GM12878 (cell line): ENCODE results near the gene PHF20. TPM values are rescaled to one million over a fixed set of nuclear protein-coding genes. Genes with fewer than 3 reads are reported as not detected.

Experiments
- ATAC-seq: fragments of 200-7000 bp; cut with Tn5 transposase; 3 replicates; pipeline ENCODE4 v1.9.1; 2020; ENCODE audit warnings: mild to moderate bottlenecking, moderate library complexity
- BruUV-seq: library from RNA; stranded (reverse); fragments of 400-500 nt; replicated peaks from 2 replicates; lab custom pipeline; 2021; lab: Mats Ljungman, UMichigan
- CTCF ChIA-PET: fragments of 300-600 bp; sonication (Branson Sonifier 250); formaldehyde crosslinking; extraction: SDS; loops from one replicate; lab custom pipeline; 2021; ENCODE audit warnings: inconsistent platforms; lab: Yijun Ruan, JAX
- POLR2A ChIA-PET: fragments of 350-600 bp; formaldehyde crosslinking; extraction: SDS; loops from one replicate; lab custom pipeline; 2021; ENCODE audit warnings: inconsistent platforms; lab: Charles Lee
- RAD21 ChIA-PET: fragments of 300-600 bp; sonication (Branson Sonifier 250); formaldehyde crosslinking; loops from one replicate; lab custom pipeline; 2023; ENCODE audit warnings: antibody characterized with exemption; ENCODE audit not compliant: unreplicated experiment; lab: Charles Lee
- SMC1A ChIA-PET: fragments of 300-600 bp; sonication (Branson Sonifier 250); formaldehyde crosslinking; loops from one replicate; lab custom pipeline; 2023; ENCODE audit not compliant: unreplicated experiment, uncharacterized antibody; lab: Charles Lee
- DNase-seq: peaks from one replicate; pipeline ENCODE4 v3.0.0-alpha.2; 2011; ENCODE audit warnings: low read depth, low spot score
- FAIRE-seq: peaks from 3 replicates; lab custom pipeline; 2011; peaks lifted over from hg19 to GRCh38; lab: Jason Lieb, UNC
- H2AFZ ChIP-seq: 2 replicates; pipeline ENCODE4 v1.6.0; 2011; ENCODE audit warnings: low read depth, low read length, control low read depth; ENCODE audit not compliant: control insufficient read depth
- H3K27ac ChIP-seq: 2 replicates; pipeline ENCODE4 v1.5.1; 2011; ENCODE audit warnings: control low read depth; ENCODE audit not compliant: control insufficient read depth, insufficient read depth
- H3K27me3 ChIP-seq, 2 experiments: replicated peaks in 1 of 2; 2 replicates each; pipeline versions ENCODE4 v1.6.0 to v1.6.1; 2011; ENCODE audit warnings: low read length in 1 of 2; ENCODE audit not compliant: control insufficient read depth in 2 of 2, insufficient read depth in 2 of 2
- H3K36me3 ChIP-seq, 2 experiments: 2 replicates each; pipeline ENCODE4 v1.5.1; 2011; ENCODE audit warnings: low read length in 1 of 2; ENCODE audit not compliant: control insufficient read depth in 2 of 2, insufficient read depth in 2 of 2
- H3K4me1 ChIP-seq: 2 replicates; pipeline ENCODE4 v1.6.1; 2011; ENCODE audit warnings: mild to moderate bottlenecking, low read length, moderate library complexity, mixed read lengths; ENCODE audit not compliant: control insufficient read depth, insufficient read depth
- H3K4me2 ChIP-seq: 2 replicates; pipeline ENCODE4 v1.6.0; 2011; ENCODE audit warnings: control low read depth; ENCODE audit not compliant: control insufficient read depth, insufficient read depth
- H3K4me3 ChIP-seq: fragments of 200-600 bp; sonication (generic); 2 replicates; pipeline ENCODE4 v1.5.1; 2016
- H3K79me2 ChIP-seq: 2 replicates; pipeline ENCODE4 v1.6.0; 2011; ENCODE audit warnings: low read length; ENCODE audit not compliant: control insufficient read depth, insufficient read depth
- H3K9ac ChIP-seq: 2 replicates; pipeline ENCODE4 v1.8.0; 2011; ENCODE audit warnings: low read length, control low read depth, mixed read lengths; ENCODE audit not compliant: control insufficient read depth, insufficient read depth
- H3K9me3 ChIP-seq: replicated peaks from 3 replicates; pipeline ENCODE4 v1.5.1; 2011; ENCODE audit warnings: mild to moderate bottlenecking, low read length; ENCODE audit not compliant: control insufficient read depth, insufficient read depth
- H4K20me1 ChIP-seq: 2 replicates; pipeline ENCODE4 v1.6.0; 2011; ENCODE audit not compliant: control insufficient read depth, insufficient read depth
- BRCA1 ChIP-seq: IDR thresholded peaks from 2 replicates; pipeline ENCODE4 v1.6.1; 2011; ENCODE audit warnings: low read depth, low read length, improper control_type of control experiment
- CBX3 ChIP-seq: fragments of 200-600 bp; sonication (generic); IDR thresholded peaks from 2 replicates; pipeline ENCODE4 v1.6.1; 2016; ENCODE audit warnings: low read depth, borderline replicate concordance
- ESRRA ChIP-seq: IDR thresholded peaks from 2 replicates; pipeline ENCODE4 v1.6.1; 2012; ENCODE audit warnings: mild to moderate bottlenecking, low read length, improper control_type of control experiment
- JUNB ChIP-seq: IDR thresholded peaks from 2 replicates; pipeline ENCODE4 v1.6.1; 2016; ENCODE audit warnings: antibody characterized with exemption, mild to moderate bottlenecking
- MXI1 ChIP-seq: fragments of 150-350 bp; IDR thresholded peaks from 2 replicates; pipeline ENCODE4 v1.6.1; 2011; ENCODE audit warnings: low read depth, mild to moderate bottlenecking, inconsistent platforms, low read length, improper control_type of control experiment
- NFYA ChIP-seq: IDR thresholded peaks from 2 replicates; pipeline ENCODE4 v1.6.1; 2011; ENCODE audit warnings: low read depth, mild to moderate bottlenecking, low read length, improper control_type of control experiment, borderline replicate concordance
- PBX3 ChIP-seq: IDR thresholded peaks from 2 replicates; pipeline ENCODE4 v1.6.1; 2011; ENCODE audit warnings: mild to moderate bottlenecking, low read depth, low read length, moderate library complexity; ENCODE audit not compliant: insufficient replicate concordance
- SMARCA5 ChIP-seq: fragments of 450-650 bp; IDR thresholded peaks from 2 replicates; pipeline ENCODE4 v1.6.1; 2017; ENCODE audit warnings: mild to moderate bottlenecking
- SREBF1 ChIP-seq: IDR thresholded peaks from 2 replicates; pipeline ENCODE4 v1.6.1; 2012; ENCODE audit warnings: mild to moderate bottlenecking, low read length
- YY1 ChIP-seq: IDR thresholded peaks from 2 replicates; pipeline ENCODE4 v1.6.1; 2011; ENCODE audit warnings: low read depth, mild to moderate bottlenecking, low read length
- ZBTB4 ChIP-seq: fragments of 450-650 bp; formaldehyde crosslinking; IDR thresholded peaks from 2 replicates; pipeline ENCODE4 v1.4.0; 2022; ENCODE audit warnings: mild to moderate bottlenecking, moderate library complexity
- WGBS: methylation state at CpG from one replicate; pipeline ENCODE4 v1.1.6; 2016; ENCODE audit warnings: low lambda C conversion rate; ENCODE audit not compliant: insufficient replicate concordance, insufficient coverage; ENCODE audit errors: missing lambda C conversion rate; 5-methylcytosine and 5-hydroxymethylcytosine counted together
- in situ Hi-C: fragments of 300-500 bp; cut with MboI; formaldehyde crosslinking; loops from 9 replicates; pipeline ENCODE4 v1.14.3; 2018; ENCODE audit warnings: mixed read lengths
- intact Hi-C: fragments of 100-400 bp; cut with micrococcal nuclease; formaldehyde crosslinking; loops from one replicate; pipeline ENCODE4 v1.14.2; 2022; ENCODE audit not compliant: unreplicated experiment
- polyA plus RNA-seq, 11 experiments: library from polyadenylated mRNA; depleted of rRNA in 4 of 11; unstranded in 6 of 11; stranded (reverse) in 5 of 11; fragments of >200 nt; fragmentation: Nextera tagmentation in 4 of 11; fragmentation: Illumina TruSeq in 1 of 11; extraction: Ambion mirVana in 4 of 11; extraction: Trizol in 1 of 11; gene quantifications; 1 replicate in 1 of 11; 2 replicates in 10 of 11; pipeline versions ENCODE4 v1.2.1 to v1.2.3, GENCODE V29; 2011 to 2016; ENCODE audit warnings: inconsistent platforms in 2 of 11, missing spikeins in 2 of 11, low read depth in 1 of 11
- total RNA-seq, 4 experiments: library from RNA; depleted of rRNA in 3 of 4; stranded (reverse); fragments of >200 nt in 3 of 4; fragmentation: Illumina TruSeq in 1 of 4; extraction: Trizol in 1 of 4; gene quantifications; 2 replicates each; pipeline versions ENCODE4 v1.2.1 to v1.2.3, GENCODE V29; 2013 to 2021
- TF ChIP-seq, protein P1 (sequence below): fragments of 450-650 bp; IDR thresholded peaks from 2 replicates; pipeline ENCODE4 v1.6.1; 2017; ENCODE audit warnings: mild to moderate bottlenecking, low read depth, inconsistent platforms; ENCODE audit not compliant: poor library complexity, severe bottlenecking
- TF ChIP-seq, protein P2 (sequence below): IDR thresholded peaks from 2 replicates; pipeline ENCODE4 v1.6.1; 2012; ENCODE audit warnings: low read depth, low read length, improper control_type of control experiment
- TF ChIP-seq, protein P3 (sequence below): IDR thresholded peaks from 2 replicates; pipeline ENCODE4 v1.6.1; 2012; ENCODE audit warnings: low read depth, low read length, improper control_type of control experiment
- TF ChIP-seq, protein P4 (sequence below): fragments of 450-650 bp; IDR thresholded peaks from 2 replicates; pipeline ENCODE4 v1.6.1; 2017; ENCODE audit warnings: borderline replicate concordance

Gene PHF20
- total and polyA plus RNA-seq, 10 of the 15 experiments (the other 5 are each of a cell fraction or from before 2014, with no cell fraction given), result 31.6 to 91.2 (median 46.8) TPM

GRCh38 chr20:35929301-35929700 lies 157.5 kb downstream of the PHF20 start:
- TF ChIP-seq YY1, result no peak
- TF ChIP-seq CBX3, result no peak
- TF ChIP-seq JUNB, result no peak
- TF ChIP-seq, protein P1, sequence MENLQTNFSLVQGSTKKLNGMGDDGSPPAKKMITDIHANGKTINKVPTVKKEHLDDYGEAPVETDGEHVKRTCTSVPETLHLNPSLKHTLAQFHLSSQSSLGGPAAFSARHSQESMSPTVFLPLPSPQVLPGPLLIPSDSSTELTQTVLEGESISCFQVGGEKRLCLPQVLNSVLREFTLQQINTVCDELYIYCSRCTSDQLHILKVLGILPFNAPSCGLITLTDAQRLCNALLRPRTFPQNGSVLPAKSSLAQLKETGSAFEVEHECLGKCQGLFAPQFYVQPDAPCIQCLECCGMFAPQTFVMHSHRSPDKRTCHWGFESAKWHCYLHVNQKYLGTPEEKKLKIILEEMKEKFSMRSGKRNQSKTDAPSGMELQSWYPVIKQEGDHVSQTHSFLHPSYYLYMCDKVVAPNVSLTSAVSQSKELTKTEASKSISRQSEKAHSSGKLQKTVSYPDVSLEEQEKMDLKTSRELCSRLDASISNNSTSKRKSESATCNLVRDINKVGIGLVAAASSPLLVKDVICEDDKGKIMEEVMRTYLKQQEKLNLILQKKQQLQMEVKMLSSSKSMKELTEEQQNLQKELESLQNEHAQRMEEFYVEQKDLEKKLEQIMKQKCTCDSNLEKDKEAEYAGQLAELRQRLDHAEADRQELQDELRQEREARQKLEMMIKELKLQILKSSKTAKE, result no peak
- TF ChIP-seq PBX3, result no peak
- TF ChIP-seq, protein P2, sequence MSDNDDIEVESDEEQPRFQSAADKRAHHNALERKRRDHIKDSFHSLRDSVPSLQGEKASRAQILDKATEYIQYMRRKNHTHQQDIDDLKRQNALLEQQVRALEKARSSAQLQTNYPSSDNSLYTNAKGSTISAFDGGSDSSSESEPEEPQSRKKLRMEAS, result no peak
- no peak for TF ChIP-seq ZBTB4 (CRISPR knock-in tag)
- TF ChIP-seq, protein P3, sequence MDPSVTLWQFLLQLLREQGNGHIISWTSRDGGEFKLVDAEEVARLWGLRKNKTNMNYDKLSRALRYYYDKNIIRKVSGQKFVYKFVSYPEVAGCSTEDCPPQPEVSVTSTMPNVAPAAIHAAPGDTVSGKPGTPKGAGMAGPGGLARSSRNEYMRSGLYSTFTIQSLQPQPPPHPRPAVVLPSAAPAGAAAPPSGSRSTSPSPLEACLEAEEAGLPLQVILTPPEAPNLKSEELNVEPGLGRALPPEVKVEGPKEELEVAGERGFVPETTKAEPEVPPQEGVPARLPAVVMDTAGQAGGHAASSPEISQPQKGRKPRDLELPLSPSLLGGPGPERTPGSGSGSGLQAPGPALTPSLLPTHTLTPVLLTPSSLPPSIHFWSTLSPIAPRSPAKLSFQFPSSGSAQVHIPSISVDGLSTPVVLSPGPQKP, result no peak
- no peak for TF ChIP-seq SMARCA5
- TF ChIP-seq, protein P4, sequence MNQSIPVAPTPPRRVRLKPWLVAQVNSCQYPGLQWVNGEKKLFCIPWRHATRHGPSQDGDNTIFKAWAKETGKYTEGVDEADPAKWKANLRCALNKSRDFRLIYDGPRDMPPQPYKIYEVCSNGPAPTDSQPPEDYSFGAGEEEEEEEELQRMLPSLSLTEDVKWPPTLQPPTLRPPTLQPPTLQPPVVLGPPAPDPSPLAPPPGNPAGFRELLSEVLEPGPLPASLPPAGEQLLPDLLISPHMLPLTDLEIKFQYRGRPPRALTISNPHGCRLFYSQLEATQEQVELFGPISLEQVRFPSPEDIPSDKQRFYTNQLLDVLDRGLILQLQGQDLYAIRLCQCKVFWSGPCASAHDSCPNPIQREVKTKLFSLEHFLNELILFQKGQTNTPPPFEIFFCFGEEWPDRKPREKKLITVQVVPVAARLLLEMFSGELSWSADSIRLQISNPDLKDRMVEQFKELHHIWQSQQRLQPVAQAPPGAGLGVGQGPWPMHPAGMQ, result no peak
- no peak for TF ChIP-seq SREBF1
- no peak for TF ChIP-seq NFYA
- TF ChIP-seq ESRRA, result no peak
- no peak for TF ChIP-seq MXI1
- TF ChIP-seq BRCA1, result no peak
- Histone ChIP-seq H3K9ac (no peak overlapping the region), H3K27me3 (no peaks in the 10 kb centered on the region), H3K4me2 (no peak overlapping the region), H3K27ac (no peak overlapping the region), H3K4me1 (no peaks in the 10 kb centered on the region), H4K20me1 (peaks cover 3% of the 10 kb centered on the region; the same call in 1 of the 2 replicates), H3K36me3 (peaks cover 11 to 20% of the 10 kb centered on the region in 2 experiments; a peak in 3 of 4 replicates), H3K4me3 (no peak overlapping the region), H2AFZ (no peak overlapping the region), H3K79me2 (no peaks in the 10 kb centered on the region), H3K9me3 (no peaks in the 10 kb centered on the region)
- ChIA-PET RAD21 (no interaction called here), POLR2A (no interaction called here), SMC1A (no interaction called here), CTCF (no interaction called here)
- in situ Hi-C loops (no loop called here), intact Hi-C loops (no loop called here)
- DNase-seq (no peak), ATAC-seq (no peak), FAIRE-seq (no peak)
- BruUV-seq, result no TSS peak
- WGBS, result 100% methylated on average over 2 of the region's 2 CpGs
